Mesodermal cell (in vitro differentiated cells): ENCODE results near the gene PHF21A.
A peak's percentile ranks its signal among the peaks of the same experiment; 100 is the strongest.
"Not testable (repeated sequence)": the region's sequence is repeated elsewhere in the genome, so short reads cannot be mapped to it uniquely, and the experiment has no call there.

Experiments
- H3K27ac ChIP-seq: 2 replicates; pipeline ENCODE4 v1.7.0; 2013; ENCODE audit warnings: mild to moderate bottlenecking, low read depth, low read length, moderate library complexity; ENCODE audit not compliant: severe bottlenecking
- H3K36me3 ChIP-seq: 2 replicates; pipeline ENCODE4 v1.7.1; 2013; ENCODE audit warnings: mild to moderate bottlenecking, low read length, moderate library complexity; ENCODE audit not compliant: control insufficient read depth, insufficient read depth
- H3K4me1 ChIP-seq: one replicate; pipeline ENCODE4 v1.7.1; 2013; ENCODE audit warnings: mild to moderate bottlenecking, low read length; ENCODE audit not compliant: insufficient read depth, control insufficient read depth, poor library complexity, severe bottlenecking
- H3K4me3 ChIP-seq: 2 replicates; pipeline ENCODE4 v1.7.0; 2013; ENCODE audit warnings: low read length, control low read depth, mild to moderate bottlenecking; ENCODE audit not compliant: insufficient read depth, poor library complexity, severe bottlenecking; ENCODE audit errors: extremely low read depth
- H3K9me3 ChIP-seq: 2 replicates; pipeline ENCODE4 v1.7.1; 2013; ENCODE audit warnings: mild to moderate bottlenecking, low read length, moderate library complexity; ENCODE audit not compliant: control insufficient read depth
- WGBS, 2 experiments: methylation state at CpG; one replicate each; pipeline ENCODE4 v1.1.5; 2013; ENCODE audit warnings: missing lambda C conversion rate in 2 of 2; ENCODE audit not compliant: insufficient coverage in 2 of 2; 5-methylcytosine and 5-hydroxymethylcytosine counted together

The PHF21A gene

GRCh38 chr11:45985212-45985611, 136.0 kb downstream of the PHF21A start:
- Histone ChIP-seq H3K4me1 (peaks cover 26% of the 10 kb centered on the region), H3K4me3 (no peak overlapping the region), H3K27ac (no peak overlapping the region), H3K9me3 (no peaks in the 10 kb centered on the region), H3K36me3 (no peaks in the 10 kb centered on the region)
- WGBS, 2 experiments, result no CpG with 5 or more reads among the region's 1 CpG

DNA sequence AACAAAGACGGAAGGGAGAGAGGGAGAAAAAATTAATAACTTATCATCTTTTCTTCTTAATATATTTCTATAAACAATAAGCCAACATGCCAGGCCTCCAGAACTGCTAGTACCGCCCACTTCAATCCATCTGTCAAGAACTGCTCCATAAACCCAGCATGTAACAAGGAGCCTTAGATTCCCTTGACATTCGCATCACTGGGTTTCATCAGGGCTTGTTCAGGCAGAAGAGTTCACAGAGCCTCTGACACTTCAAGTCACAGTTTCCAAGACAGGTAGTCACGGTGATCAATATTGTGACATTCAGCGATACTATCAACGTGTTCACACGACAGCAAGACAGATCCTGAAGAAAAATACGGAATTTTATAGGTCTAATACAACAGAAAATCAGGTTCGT, 137.1 kb downstream of the PHF21A start:
- Histone ChIP-seq H3K4me1 (peaks cover 26% of the 10 kb centered on the region), H3K36me3 (peaks cover 6% of the 10 kb centered on the region), H3K4me3 (no peak overlapping the region), H3K9me3 (no peaks in the 10 kb centered on the region), H3K27ac (peak overlapping the region; percentile 1)
- 85 to 88% methylated on average over 7 to 8 of the region's 9 CpGs for WGBS, 2 experiments

GRCh38 chr11:45983471-45983845, 137.8 kb downstream of the PHF21A start:
- H3K4me1 ChIP-seq, result peaks cover 26% of the 10 kb centered on the region
- H3K27ac ChIP-seq, result peak overlapping the region; percentile 93
- H3K4me3 ChIP-seq, result no peak overlapping the region
- 43 to 85% methylated on average over 1 to 4 of the region's 4 CpGs for WGBS, 2 experiments
- peaks cover 13% of the 10 kb centered on the region for H3K36me3 ChIP-seq
- H3K9me3 ChIP-seq, result no peaks in the 10 kb centered on the region

DNA sequence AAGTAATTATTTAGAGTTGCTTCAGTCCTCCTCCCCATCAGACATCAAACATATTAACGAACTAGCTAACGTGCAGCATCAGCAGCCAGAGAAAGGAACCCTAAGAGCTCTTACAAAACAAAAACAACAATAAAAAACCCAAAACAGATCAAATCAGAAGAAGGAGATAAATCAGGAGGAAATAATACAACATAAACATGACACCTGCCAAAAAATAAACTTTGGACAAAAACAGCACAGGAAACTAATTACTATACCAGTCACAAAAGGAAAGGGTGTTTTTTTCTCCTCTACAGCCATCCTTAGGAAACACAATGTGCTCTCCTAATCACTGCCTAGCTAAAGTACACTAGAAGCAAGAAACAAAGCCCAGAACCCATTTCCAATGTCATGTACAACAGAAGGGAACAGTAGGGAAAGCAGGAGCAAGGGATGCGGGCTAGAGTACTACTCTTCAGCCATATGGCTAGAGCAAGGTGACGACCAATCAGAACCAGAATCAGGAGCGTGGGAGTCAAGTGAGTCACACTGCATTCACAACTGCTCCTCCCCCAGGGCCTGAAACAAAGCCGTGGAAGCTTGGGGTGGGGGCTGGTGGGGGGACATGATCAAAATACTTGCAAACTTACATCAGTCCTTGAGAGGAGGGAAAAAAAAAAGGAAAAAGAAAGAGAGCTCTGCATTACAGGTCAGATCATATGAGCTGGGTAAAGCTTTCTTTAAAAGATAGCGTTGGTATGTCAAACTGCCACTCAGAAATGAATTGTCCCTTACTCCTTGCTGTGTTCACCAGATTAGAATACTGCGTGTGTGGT, 138.4 kb downstream of the PHF21A start:
- Histone ChIP-seq H3K27ac (peak overlapping the region; percentile 93), H3K36me3 (peaks cover 19% of the 10 kb centered on the region), H3K4me1 (peaks cover 26% of the 10 kb centered on the region), H3K4me3 (no peak overlapping the region), H3K9me3 (no peaks in the 10 kb centered on the region)
- WGBS, 2 experiments, result 10 to 19% methylated on average over 3 to 4 of the region's 8 CpGs

GRCh38 chr11:45981826-45982225, 139.4 kb downstream of the PHF21A start:
- H3K4me1 ChIP-seq, result peaks cover 26% of the 10 kb centered on the region
- WGBS, 2 experiments, result 78 to 100% methylated on average over 3 to 5 of the region's 5 CpGs
- H3K27ac ChIP-seq, result not testable (repeated sequence)

GRCh38 chr11:45974806-45975205, 146.4 kb downstream of the PHF21A start:
- Histone ChIP-seq H3K4me1 (no peaks in the 10 kb centered on the region), H3K27ac (no peak overlapping the region), H3K36me3 (peaks cover 57% of the 10 kb centered on the region), H3K4me3 (no peak overlapping the region), H3K9me3 (no peaks in the 10 kb centered on the region)
- no CpG with 5 or more reads among the region's 1 CpG for WGBS, 2 experiments

More at GRCh38 chr11:45981826-45982225, 139.4 kb downstream of the PHF21A start:
- H3K4me3 ChIP-seq, H3K9me3 ChIP-seq: not testable (repeated sequence)
- peaks cover 27% of the 10 kb centered on the region for H3K36me3 ChIP-seq

- 100% methylated on average over 2 to 3 of the region's 4 CpGs for WGBS, 2 experiments
- Histone ChIP-seq H3K4me1 (no peaks in the 10 kb centered on the region), H3K27ac (no peak overlapping the region), H3K4me3 (no peak overlapping the region), H3K36me3 (peaks cover 57% of the 10 kb centered on the region), H3K9me3 (no peaks in the 10 kb centered on the region)
Observed at GRCh38 chr11:45973601-45974000, 147.7 kb downstream of the PHF21A start.

DNA sequence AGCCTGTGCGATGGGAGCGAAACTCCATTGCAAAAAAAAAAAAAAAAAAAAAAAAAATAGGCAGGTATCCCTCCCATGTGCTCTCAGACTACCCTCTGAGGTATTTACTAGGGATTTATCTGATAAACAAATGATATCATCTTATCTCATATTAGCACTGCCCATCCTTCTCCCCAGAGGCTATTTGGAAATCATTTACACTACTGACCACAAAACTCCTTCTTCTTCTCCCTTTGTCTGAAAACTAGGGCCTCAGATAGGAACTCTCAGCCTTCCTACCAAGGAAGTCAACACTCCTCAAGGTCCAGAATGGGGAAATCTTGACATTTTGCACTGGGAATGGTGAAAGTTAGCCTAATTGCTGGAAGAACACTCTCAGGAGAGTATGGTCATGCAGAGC, 152.4 kb downstream of the PHF21A start:
- WGBS, 2 experiments, result no CpG with 5 or more reads among the region's 2 CpGs
- no peak overlapping the region for H3K4me3 ChIP-seq
- H3K36me3 ChIP-seq, result peaks cover 59% of the 10 kb centered on the region
- no peak overlapping the region for H3K27ac ChIP-seq
- no peaks in the 10 kb centered on the region for H3K9me3 ChIP-seq
- no peaks in the 10 kb centered on the region for H3K4me1 ChIP-seq

GRCh38 chr11:45967506-45967905, 153.7 kb downstream of the PHF21A start:
- Histone ChIP-seq H3K36me3 (peaks cover 63% of the 10 kb centered on the region), H3K9me3 (no peaks in the 10 kb centered on the region), H3K27ac (no peak overlapping the region), H3K4me1 (no peaks in the 10 kb centered on the region), H3K4me3 (no peak overlapping the region)
- WGBS, 2 experiments, result 100% methylated on average over 1 of the region's 2 CpGs; no CpG with 5 or more reads in 1 of the 2 experiments

DNA sequence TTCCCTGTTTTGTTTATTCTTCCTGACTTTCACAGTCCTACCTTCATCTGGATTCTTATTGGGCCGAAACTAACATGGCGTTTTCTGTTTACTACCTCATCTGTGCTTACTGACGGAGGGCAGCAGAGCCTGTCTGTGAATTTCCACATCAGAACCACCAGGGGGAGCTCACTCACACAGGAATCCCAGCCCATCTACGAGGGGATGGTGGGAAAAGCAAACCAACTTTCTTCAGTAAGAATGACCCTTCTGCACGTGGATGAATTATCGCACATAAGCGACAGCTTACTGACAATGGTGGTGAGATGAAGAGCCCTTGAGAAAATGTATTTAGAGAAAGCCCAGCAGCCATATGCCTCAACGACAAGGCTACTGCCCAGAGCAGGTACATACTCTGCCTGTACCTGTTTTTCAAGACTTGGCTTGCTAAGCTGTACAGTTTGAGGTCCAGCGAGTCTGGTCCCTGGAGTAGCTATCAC, 156.3 kb downstream of the PHF21A start:
- WGBS, 2 experiments, result 55 to 58% methylated on average over 6 to 7 of the region's 9 CpGs
- no peak overlapping the region for H3K27ac ChIP-seq
- H3K4me1 ChIP-seq, result no peaks in the 10 kb centered on the region
- no peaks in the 10 kb centered on the region for H3K9me3 ChIP-seq
- H3K4me3 ChIP-seq, result no peak overlapping the region
- peaks cover 73% of the 10 kb centered on the region for H3K36me3 ChIP-seq

GRCh38 chr11:45961751-45962240, 159.5 kb downstream of the PHF21A start:
- H3K27ac ChIP-seq, result no peak overlapping the region
- no peak overlapping the region for H3K4me3 ChIP-seq
- WGBS, 2 experiments, result 88 to 93% methylated on average over 1 to 2 of the region's 7 CpGs
- H3K36me3 ChIP-seq, result peaks cover 57% of the 10 kb centered on the region
- no peaks in the 10 kb centered on the region for H3K4me1 ChIP-seq
- no peaks in the 10 kb centered on the region for H3K9me3 ChIP-seq
